ENCODE results near the gene TFF2. TPM values are rescaled to one million over a fixed set of nuclear protein-coding genes. Genes with fewer than 3 reads are reported as not detected.

Gene TFF2
- total RNA-seq, 6 donors from 2014 or later, result not detected

DNA sequence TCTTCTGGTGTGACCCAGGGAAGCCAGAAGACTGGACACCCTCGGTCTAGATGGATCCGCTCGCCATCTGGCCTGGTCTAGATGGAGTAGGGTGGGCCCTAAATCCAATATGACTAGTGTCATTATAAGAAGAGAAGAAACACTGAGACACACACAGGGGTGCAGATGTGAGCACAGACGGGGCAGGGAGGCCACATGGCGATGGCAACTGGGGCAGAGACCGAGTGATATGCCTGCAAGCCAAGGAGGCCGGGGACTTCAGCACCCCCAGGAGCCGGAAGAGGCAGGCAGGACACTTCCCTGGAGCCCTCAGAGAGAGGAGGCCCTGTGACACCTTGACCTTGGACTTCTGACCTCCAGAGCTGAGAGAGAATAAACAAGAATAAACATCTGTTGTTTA is 30.0 kb downstream of the TFF2 start:
- Histone ChIP-seq H3K27me3 (no peaks in the 10 kb centered on the region), H3K4me1 (peaks cover 0 to 12% (median 5%) of the 10 kb centered on the region in 4 donors), H3K36me3 (no peaks in the 10 kb centered on the region), H3K27ac (no peak overlapping the region), H3K9me3 (no peaks in the 10 kb centered on the region), H3K4me3 (no peak overlapping the region)
- ATAC-seq (ENCODE audit: low FRiP score in 2 of 2) (no peak), DNase-seq (peak in 1 of 2 donors; percentile 21)
- TF ChIP-seq POLR2A (IDR thresholded peaks at IDR 0.05), result no peak
- TF ChIP-seq EP300 (IDR thresholded peaks at IDR 0.05), result no peak
- no peak for TF ChIP-seq POLR2AphosphoS5 (IDR thresholded peaks at IDR 0.05)
- TF ChIP-seq, protein P1, sequence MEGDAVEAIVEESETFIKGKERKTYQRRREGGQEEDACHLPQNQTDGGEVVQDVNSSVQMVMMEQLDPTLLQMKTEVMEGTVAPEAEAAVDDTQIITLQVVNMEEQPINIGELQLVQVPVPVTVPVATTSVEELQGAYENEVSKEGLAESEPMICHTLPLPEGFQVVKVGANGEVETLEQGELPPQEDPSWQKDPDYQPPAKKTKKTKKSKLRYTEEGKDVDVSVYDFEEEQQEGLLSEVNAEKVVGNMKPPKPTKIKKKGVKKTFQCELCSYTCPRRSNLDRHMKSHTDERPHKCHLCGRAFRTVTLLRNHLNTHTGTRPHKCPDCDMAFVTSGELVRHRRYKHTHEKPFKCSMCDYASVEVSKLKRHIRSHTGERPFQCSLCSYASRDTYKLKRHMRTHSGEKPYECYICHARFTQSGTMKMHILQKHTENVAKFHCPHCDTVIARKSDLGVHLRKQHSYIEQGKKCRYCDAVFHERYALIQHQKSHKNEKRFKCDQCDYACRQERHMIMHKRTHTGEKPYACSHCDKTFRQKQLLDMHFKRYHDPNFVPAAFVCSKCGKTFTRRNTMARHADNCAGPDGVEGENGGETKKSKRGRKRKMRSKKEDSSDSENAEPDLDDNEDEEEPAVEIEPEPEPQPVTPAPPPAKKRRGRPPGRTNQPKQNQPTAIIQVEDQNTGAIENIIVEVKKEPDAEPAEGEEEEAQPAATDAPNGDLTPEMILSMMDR (IDR thresholded peaks at IDR 0.05), result no peak
- WGBS, 2 donors, result 94 to 96% methylated on average over 8 of the region's 8 CpGs

DNA sequence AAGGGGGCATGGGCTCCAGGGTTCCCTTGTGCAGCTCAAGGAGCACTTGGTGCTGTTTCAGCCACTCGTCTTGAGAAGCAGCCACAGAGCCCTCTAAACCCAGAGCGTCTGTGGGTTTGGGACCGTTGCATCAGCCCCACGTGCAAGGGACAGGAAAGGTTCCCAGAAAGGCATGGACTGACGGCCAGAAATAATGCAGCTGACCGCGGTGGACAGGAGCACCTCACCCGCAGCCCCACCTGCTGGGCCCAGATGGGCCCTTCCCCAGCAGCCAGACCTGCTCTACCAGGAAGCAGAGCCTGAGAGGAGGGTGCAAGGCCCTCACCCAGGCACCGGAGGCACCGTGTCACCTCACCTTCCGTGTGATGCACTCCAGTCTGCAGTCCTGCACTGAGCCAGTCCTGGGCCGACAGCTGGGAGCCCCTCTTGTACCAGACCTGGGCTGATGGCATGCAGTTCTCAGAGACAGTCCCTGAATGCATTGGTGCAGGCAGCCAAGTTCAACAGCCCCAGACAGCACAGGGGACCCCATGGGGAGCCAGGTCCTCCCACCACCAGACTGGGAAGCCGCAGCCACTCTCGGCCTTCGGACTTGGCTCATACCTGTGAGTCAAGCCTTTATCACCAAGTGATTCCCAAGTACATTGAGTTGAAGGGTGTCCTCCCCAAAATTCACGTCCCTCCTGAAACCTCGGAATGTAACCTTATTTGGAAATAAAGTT is 30.8 kb downstream of the TFF2 start:
- Histone ChIP-seq H3K36me3 (no peaks in the 10 kb centered on the region), H3K4me1 (peaks cover 0 to 16% (median 6%) of the 10 kb centered on the region in 4 donors), H3K9me3 (no peaks in the 10 kb centered on the region), H3K27me3 (no peaks in the 10 kb centered on the region), H3K27ac (peak overlapping the region in 1 of 4 donors; percentile 44), H3K4me3 (no peak overlapping the region)
- 52 to 67% methylated on average over 13 to 14 of the region's 17 CpGs for WGBS, 2 donors
- DNase-seq (peak; percentile 56 to 64), ATAC-seq (ENCODE audit: low FRiP score in 2 of 2) (peak; percentile 8 to 44)
- TF ChIP-seq, protein P1 (IDR thresholded peaks at IDR 0.05), result peak in 1 of 6 experiments; percentile 8
- TF ChIP-seq EP300 (IDR thresholded peaks at IDR 0.05), result no peak

DNA sequence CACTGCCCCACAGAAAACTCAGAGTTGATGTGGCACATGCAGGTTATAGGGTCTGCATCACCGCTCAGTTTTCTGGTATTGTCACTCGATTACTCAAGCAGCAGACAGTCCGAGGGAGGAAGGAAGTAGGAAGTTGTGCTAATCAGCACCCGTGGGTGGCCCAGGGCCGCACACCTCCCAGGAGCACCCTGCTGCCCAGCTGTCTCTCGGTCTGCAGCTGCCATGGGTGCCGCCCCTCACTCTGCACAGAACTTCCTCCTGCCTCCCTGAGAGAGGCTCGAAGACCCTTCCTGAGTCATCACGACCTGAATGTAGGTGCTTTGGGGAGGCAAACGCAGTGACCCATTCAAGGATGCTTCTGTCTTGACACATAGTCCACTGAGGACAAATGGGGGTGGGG is 31.4 kb downstream of the TFF2 start:
- H3K9me3 ChIP-seq, result no peaks in the 10 kb centered on the region
- H3K27me3 ChIP-seq, result no peaks in the 10 kb centered on the region
- H3K4me1 ChIP-seq, result peaks cover 0 to 16% (median 6%) of the 10 kb centered on the region in 4 donors
- H3K36me3 ChIP-seq, result no peaks in the 10 kb centered on the region
- 24 to 64% methylated on average over 9 to 10 of the region's 10 CpGs for WGBS, 2 donors
- H3K27ac ChIP-seq, result peak overlapping the region in 1 of 4 donors; percentile 44
- TF ChIP-seq POLR2AphosphoS5 (IDR thresholded peaks at IDR 0.05) (no peak), EP300 (IDR thresholded peaks at IDR 0.05) (no peak), POLR2A (IDR thresholded peaks at IDR 0.05) (no peak)
- TF ChIP-seq, protein P1 (IDR thresholded peaks at IDR 0.05), result no peak
- DNase-seq, result peak; percentile 44 to 61
- no peak overlapping the region for H3K4me3 ChIP-seq
- peak; percentile 52 to 69 for ATAC-seq (ENCODE audit: low FRiP score in 2 of 2)

DNA sequence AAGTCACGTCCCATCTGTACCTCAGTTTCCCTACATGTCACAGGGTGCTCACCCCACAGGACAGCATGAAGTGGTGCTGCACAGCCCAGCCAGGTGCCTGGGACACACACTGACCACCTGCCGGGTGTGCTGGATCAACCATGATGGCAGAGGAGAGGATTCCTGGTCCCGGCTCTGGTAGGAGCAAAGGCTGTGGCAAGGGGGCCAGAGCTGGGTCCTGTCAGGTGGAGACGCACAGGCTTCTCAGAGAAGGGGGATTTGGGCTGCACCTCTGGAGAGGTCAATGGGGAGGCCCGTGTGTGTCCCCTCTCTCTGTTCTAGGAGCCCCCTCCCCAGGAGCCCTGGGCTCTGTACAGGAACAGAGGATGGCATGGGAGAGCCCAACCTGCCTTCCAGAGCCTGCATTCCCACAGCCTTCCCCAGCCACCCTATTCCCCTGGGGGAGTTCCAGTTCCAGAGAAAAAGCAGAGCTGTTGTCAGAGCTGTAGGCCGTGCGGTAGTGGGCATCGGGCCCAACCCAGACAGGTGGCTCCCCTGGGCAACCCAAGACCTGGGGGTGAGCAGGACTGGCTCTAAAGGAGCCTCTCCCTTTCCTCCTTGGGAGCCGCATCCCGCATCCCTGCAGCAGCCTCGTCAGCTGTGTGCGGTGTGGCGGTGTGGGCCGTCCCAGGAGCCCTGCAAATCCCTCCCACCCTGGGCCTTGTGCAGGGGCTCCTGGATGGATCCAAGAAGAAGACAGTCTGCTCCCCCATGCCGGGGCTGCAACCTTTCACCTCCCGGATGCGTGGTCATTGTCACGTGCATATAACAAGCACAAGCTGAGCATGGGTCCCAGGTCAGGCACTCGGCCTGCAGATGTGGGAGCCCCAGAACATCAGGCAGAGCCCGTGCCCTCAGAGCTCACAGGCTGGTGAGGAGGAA is 32.7 kb downstream of the TFF2 start:
- ATAC-seq (ENCODE audit: low FRiP score in 2 of 2) (no peak), DNase-seq (peak in 1 of 2 donors; percentile 63)
- no peak for TF ChIP-seq POLR2A (IDR thresholded peaks at IDR 0.05)
- TF ChIP-seq POLR2AphosphoS5 (IDR thresholded peaks at IDR 0.05), result no peak
- TF ChIP-seq, protein P1 (IDR thresholded peaks at IDR 0.05), result no peak
- 89 to 94% methylated on average over 8 to 20 of the region's 20 CpGs for WGBS, 2 donors
- no peaks in the 10 kb centered on the region for H3K9me3 ChIP-seq
- H3K4me1 ChIP-seq, result peaks cover 7 to 23% (median 14%) of the 10 kb centered on the region in 4 donors
- H3K36me3 ChIP-seq, result no peaks in the 10 kb centered on the region
- H3K27me3 ChIP-seq, result no peaks in the 10 kb centered on the region
- H3K27ac ChIP-seq, result no peak overlapping the region
- H3K4me3 ChIP-seq, result no peak overlapping the region
